ENCODE data around the gene FAM240B.

DNA sequence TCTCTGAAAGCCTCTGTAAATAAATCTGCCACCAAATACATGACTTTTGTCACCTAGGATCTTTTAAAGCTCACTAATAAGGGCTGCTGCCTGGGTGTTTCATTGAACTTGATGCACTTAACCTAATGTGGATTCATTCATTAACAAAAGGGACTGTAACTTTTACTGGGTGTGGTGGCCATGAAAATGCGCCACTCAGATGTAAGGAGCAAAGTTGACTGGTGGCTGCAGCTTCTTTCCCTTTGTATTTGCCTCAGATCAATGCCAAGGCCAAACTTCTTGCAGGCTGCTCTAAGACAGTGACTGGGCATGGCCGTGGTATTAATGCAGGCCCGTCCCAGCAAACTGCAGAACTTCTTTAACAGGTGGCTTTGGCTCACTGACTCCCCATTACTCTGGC lies 22.9 kb downstream of the FAM240B start:
- TF ChIP-seq ZNF274 (IDR thresholded peaks at IDR 0.05; ENCODE audit: low read depth, low read length) (no peak), SUZ12 (IDR thresholded peaks at IDR 0.05; ENCODE audit: extremely low read depth, insufficient read depth, insufficient read length) (no peak)
